HG02588 (cell line): ENCODE results near the gene ELSPBP1.
"Not testable (repeated sequence)": the region's sequence is repeated elsewhere in the genome, so short reads cannot be mapped to it uniquely, and the experiment has no call there.

Experiments
- ATAC-seq: cut with Tn5 transposase; IDR thresholded peaks from one replicate; pipeline ENCODE4 v1.9.1; 2021; ENCODE audit warnings: mild to moderate bottlenecking, moderate library complexity; ENCODE audit not compliant: unreplicated experiment

The ELSPBP1 gene

DNA sequence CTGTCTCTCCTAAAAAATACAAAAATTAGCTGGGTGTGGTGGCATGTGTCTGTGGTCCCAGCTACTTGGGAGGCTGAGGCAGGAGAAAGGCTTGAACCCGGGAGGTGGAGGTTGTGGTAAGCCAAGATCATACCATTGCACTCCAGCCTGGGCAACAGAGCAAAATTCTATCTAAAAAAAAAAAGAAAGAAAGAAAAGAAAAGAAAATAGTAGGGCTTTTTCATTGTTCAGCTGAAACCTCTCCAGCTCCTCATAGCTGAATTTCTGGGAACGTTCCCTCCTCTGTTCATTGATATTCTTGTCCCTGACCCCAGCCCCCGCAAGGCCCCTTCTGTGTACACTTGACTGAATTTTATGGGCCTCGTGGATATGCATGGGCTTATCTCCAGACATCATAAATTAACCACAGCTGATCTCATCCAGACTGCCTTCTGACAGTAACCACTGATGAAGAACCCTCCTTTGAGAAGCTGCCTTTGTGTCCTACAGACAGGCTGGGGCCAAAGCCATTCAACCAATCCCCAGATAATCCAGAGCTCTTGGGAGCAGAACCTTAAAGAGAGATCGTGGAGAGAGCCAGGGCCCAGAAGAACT, at the start of gene ELSPBP1:
Gene ELSPBP1, plus strand, starts transcription at position 424 of the 594 bp plus-strand sequence. CDS start 14,036 bp downstream, outside the sequence.
- no peak for ATAC-seq

DNA sequence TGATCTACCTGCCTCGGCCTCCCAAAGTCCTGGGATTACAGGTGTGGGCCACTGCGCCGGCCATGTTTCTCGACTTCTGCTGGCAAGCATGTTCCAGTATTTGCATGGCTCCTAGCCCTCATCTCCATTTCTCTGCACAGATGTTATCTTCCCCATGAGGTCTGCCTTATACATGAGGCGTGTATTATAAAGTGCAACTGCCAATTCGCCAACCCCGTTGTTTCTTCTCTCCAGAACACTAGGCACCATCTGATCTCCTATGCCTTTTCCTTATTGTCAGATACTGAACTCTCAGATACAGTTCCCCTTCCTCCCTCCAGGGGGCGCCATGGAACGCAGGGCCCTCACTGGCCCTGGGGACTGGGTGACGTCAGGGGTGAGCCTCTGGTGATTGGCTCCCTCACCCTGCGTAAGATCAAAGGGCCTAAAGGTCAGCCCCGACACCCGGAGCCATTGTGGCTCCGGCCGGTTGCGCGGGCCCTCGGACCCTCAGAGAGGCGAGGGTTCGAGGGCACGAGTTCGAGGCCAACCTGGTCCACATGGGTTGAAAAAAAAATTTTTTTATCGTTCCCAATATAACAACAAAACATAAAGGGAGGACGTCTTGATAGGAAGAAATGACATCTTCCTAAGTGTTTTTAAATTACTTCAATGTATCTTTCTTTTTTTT, 44.4 kb upstream of the ELSPBP1 start:
- ATAC-seq = not testable (repeated sequence)

DNA sequence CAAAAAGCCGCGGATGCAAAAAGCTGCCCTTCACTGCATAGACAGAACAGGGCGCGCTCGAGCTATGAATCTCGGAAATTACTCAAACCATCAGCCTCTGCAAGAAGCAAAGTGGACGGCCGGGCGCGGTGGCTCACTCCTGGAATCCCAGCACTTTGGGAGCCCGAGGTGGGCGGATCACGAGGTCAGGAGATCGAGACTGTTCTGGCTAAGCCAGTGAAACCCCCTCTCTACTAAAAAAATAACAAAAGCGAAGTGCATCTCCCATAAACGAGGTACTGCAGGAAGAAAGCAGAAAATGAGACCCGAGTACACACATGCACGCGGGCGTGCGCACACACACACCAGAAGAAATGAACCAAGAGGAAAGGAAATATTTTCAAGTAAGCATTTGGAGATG, 42.3 kb upstream of the ELSPBP1 start:
- not testable (repeated sequence) for ATAC-seq

DNA sequence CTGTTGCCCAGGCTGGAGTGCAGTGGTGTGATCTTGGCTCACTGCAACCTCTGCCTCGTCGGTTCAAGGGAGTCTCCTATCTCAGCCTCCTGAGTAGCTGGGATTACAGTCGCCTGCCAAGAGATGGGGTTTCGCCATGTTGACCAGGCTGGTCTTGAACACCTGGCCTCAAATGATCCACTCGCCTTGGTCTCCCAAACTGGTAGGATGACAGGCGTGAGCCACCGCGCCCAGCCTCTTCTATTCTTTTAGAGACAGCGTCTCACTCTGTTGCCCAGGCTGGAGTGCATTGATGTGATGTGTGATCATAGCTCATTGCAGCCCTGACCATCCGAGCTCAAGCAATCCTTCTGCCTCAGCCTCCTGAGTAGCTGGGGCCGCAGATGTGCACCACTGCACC, 38.5 kb upstream of the ELSPBP1 start:
- not testable (repeated sequence) for ATAC-seq

DNA sequence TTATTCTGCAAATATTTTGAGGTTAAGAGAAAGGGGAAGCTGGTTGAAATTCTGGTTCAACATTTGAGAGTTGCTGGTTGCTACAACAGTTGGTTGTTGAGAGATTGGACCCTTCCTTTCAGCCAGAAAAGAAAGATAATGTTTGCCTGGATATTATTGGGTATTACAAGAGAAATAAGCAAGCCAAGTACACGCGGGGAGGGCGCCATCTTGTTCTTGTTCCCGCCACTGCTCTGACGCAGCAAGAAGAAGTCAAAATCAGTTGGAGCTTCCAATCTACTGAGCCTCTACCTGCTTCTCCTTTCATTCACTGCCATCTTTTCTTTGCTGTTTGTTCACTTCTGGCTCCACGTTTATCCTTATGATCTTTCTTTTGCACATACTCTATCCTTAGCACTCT, 20.9 kb upstream of the ELSPBP1 start:
- ATAC-seq = no peak

DNA sequence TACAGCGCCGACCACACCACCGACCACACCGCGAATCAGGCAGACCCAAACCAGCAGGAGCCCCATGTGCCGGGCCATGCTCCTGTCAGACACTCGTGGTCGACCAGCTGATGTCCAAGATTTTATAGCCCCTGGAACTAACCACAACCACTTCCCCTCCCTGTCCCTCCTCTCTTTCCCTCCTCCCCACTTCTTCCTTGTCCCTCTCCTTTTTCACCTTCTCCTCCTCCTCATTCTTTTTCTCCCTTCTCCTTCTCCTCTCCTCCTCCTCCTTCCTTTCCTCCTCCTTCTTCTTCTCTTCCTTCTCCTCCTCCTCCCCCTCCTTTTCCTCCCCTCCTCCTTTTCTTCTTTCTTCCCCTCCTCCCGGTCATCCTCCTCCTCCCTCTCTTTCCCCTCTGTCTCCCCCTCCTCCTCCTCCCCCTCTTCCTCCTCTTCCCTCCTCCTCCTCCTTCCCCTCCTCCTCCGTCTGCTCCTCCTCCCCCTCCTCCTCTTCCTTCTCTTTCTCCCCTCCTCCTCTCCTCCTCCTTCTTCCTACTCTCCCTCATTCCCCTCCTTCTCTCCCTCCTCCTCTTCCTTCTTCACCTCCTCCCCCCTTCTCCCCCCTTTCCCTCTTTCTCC, 3.1 kb upstream of the ELSPBP1 start:
- no peak for ATAC-seq

DNA sequence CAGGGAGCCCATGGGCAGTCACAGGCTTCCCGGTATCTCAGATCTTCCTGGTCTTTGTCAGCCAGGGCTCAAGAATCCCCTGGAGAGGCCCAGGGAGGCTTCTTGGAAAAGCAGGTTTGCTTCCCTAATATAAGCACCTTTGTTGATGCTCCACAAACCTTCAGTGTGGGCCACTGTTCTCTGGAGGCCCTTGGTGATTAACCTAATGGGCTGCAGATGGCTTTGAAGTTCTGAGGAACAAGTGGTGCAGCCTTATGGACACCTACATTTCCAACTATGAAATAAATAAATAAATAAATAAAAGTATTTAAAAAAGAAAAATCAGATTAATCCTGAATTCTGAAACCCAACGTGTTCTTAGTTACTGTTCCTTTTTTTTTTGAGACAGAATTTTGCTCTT, 2.4 kb upstream of the ELSPBP1 start, which contains the start of gene BSPH1:
Gene BSPH1, minus strand, starts transcription at position 101 of the 400 bp plus-strand sequence. Its CDS starts 89 bp downstream, at position 12.
- no peak for ATAC-seq

DNA sequence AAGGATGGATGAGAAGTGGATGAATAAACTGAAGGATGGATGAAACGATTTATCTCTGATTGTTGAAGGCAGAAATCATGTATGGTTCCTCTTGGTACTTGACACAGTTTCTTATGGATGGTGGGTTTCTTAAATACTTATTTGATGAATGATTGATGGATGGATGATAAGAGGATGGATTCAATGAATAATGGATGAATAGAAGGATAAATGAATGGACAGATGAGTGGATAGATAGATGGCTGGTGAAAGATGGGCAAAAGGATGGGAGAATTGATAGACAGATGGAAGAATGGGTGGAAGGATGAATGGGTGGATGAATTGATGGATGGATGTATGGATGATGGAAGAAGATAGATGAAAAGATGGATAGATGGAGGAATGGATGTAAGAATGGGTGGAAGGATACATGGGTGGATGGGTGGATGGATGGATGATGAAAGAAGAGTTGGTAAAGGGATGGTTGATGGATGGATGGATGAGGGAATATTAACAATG, 1.8 kb downstream of the ELSPBP1 start:
- ATAC-seq = no peak

DNA sequence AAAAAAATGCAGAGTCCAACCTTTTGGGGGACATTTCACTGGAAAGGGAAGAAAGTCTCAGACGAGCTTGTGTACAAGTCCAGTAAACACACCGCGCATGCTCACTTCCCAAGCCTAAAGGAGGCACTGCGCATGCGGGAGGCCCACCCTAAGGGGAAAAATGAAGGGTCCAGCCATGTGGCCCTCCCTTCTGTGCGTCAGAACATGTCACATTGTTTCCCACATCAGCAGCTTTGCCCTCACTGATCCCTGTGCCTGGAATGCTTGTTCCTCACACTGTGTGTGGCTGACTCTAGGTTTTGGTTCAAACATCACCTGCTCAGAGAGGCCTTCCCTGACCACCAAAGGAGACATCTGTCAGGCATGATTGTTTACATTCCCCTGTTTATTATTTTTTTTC, 4.4 kb downstream of the ELSPBP1 start:
- no peak for ATAC-seq

DNA sequence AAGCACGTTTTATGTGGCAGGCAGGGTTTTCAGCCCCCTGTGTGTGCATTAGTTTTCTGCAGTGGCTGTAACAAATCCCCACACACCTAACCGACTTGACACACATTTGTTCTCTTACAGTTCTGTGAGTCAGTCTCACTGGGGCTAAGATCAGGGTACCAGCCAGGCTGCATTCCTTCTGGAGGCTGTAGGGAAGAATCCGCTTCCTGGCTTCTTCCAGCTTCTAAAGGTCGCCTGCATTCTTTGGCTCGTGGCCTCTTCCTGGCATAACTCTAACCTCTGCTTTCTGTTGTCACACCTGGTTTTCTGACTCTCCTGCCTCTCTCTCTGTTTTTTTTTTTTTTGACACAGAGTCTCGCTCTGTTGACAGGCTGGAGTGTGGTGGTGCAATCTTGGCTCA, 6.4 kb downstream of the ELSPBP1 start:
- no peak for ATAC-seq

DNA sequence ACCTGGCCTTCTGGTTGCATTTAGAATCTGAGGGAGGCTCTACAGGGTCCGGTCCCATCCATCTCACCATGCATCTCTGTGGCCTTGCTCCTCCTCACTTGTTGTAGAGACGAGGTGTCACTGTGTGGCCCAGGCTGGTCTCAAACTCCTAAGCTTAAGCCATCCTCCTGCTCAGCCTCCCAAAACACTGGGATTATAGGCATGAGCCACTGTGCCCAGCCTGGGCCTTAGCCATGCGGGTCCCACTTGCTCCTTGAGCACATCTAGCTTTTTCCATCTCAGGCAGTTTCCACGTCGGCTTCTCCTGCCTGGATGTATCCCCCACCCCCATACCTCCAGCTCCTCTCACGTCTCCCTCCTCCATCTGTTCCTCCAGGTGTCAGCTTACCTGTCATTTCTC, 9.8 kb downstream of the ELSPBP1 start:
- ATAC-seq = no peak

DNA sequence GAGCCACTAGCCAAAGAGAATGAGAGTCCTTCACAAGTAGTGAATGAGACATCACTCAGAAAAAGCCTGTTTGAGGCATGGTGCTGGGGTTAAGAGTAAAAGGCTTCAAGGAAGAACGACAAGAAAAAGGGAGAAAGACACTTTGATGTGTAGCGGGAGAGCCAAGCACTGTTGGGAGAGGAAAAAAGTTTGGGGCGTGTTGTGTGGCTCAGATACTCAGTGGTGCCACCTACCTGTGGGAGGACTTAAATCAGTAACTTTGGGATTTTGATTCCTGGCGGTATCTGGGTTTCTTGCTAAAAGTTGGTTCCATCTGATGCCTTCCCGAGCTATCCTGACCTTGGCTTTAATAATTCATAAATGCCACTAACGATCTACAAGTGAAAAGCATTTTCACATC, 12.3 kb downstream of the ELSPBP1 start:
- ATAC-seq = no peak

DNA sequence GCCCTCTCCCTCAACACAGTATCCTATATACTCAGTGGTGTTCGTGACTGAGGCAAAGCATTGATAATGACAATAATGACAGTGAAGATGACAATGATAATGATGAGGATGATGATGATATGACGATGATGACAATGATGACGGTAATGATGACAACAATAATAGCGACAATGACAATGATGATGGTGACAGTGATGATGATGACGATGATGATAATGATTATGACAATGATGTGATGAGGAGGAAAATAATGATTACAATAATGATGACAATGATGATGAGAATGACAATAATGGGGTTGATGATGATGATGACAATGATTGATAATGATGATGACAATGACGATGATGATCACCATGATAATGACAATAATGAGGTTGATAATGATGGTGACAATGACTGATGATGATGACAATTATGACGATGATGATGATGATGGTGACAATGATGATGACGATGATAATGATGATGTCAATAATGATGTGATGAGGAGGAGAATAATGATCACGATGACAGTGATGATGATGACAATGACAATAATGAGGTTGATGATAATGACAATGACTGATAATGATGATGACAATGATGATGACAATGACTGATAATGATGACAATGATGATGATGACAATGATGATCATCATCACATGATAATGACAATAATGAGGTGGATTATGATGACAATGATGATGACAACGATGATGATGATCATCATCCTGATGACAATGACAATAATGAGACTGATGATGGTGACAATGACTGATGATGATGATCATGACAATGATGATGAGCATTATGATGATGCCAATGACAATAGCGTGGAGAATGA, 16.7 kb downstream of the ELSPBP1 start:
- no peak for ATAC-seq

DNA sequence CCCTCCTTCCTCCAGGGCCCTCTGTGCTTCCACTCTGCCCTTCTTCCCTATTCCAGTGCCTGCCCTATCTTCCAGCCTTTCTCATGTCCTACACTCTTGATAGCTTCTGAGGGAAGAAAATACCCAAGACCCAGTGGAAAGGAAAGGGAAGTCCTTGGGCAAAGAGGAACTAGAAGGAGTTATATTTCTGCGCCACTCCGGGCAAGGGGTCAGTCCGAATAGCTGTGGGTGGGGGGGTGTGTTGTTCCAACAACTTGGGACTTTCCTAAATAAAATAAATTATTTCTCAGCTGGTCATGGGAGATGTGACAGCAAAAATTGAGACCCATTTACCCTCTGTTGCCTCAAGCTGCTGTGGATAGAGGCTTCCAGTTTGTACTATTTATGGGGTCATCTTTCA, 26.3 kb downstream of the ELSPBP1 start:
- no peak for ATAC-seq

DNA sequence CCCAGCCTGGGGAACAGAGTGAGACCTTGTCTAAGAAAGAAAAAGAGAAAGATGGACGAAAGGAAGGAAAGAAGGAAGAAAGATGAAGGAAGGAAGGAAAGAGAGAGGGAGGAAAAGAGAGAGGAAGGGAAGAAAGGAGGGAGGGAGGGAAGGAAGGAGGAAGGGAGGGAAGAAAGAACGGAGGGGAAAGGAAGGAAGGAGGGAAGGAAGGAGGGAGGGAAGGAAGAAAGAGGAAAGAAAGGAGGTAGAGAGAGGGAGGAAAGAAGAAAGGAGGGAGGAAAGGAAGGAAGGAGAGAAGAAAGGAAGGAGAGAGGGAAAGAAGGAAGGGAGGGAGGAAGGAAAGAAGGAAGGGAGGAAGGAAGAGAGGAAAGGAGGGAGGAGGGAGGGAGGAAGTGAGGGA, 28.6 kb downstream of the ELSPBP1 start:
- no peak for ATAC-seq

DNA sequence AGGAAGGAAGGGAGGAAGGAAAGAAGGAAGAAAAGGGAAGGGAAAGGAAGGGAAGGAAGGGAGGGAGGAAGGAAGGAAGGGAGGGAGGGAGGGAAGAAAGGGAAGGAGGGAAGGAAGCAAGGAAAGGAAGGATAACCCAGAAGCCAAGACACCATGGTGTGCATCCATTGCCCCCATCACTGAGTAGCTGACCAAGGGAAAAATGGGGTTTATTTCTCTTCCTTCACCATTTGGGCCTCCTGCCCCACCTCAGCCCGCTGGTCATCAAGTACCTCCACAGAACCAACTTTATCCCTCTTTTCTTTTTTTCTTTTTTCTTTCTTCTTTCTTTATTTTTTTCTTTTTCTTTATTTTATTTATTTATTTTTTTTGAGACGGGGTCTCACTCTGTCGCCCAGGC, 29.1 kb downstream of the ELSPBP1 start:
- no peak for ATAC-seq

DNA sequence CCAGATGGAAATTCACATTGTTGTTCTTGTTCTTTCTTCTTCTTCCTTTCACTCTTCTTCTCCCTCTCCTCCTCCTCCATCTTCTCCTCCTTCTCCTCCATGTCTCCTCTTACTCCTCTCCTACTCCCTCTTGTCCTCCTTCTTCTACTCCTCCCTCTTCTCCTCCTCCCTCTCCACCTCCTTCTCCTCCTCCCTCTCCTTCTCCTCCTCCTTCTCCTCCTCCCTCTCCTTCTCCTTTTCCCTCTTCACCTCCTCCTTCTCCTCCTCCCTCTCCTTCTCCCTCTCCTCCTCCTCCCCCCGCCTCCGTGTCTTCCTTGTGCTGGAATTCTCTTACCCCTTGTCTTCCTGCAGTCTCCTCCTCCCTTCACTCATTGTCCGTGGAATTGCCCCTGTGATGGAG, 31.0 kb downstream of the ELSPBP1 start:
- no peak for ATAC-seq

DNA sequence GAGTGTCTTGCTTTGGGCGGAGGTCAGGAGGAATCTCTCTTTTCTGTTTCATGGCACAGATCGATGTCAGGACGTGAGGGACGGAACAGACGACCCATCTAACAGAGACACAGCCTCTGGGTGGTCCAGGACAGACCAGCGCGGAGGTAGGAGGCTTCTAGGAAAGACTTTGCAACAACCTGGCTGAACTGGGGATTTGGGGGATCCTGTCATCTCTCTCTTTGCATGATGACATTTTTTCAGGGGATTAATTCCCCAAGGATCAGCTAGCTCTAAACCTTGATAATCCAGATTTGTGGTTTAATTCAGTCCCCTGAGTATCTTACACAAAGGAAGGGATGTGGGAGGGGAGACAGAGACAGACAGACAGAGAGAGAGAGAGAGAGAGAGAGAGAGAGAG, 35.0 kb downstream of the ELSPBP1 start:
- ATAC-seq = no peak

DNA sequence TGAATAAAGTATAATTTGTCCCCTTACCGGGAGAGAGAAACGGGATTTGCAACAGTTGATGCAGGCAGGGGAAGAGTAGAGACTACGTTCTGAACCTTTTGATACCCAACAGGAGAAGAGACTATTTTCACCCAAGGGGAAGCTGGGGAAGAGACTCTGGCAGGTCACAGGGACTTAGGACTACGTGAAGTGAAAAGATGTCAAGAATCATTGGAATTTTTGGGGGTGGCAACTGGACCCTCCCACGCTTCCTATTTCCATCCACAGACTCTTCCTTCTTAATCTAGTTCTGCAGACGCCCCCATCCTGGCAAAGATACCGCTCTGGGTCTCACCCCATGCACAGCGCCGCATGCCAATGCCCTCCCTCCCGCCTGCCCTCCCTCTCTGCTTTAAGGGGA, 35.6 kb downstream of the ELSPBP1 start:
- no peak for ATAC-seq

DNA sequence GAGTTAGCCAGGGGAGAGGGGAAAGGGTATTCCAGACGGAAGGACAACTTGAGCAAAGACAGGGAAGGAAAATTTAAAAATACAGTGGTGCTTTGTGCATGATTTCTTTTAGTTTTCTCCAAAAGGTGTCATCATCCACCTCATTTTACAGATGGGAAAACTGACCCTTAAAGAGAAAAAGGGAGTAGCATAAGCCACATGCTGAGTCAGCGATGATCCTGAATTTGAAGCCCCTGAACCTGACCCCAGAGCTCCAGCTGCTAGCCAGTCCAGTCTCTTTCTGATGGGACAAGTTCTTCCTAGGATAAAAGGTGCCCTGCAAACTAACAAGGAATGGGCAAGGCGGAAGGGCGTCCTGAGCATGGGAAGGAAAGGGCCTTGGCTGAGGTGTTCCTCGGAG, 39.2 kb downstream of the ELSPBP1 start:
- ATAC-seq = no peak

DNA sequence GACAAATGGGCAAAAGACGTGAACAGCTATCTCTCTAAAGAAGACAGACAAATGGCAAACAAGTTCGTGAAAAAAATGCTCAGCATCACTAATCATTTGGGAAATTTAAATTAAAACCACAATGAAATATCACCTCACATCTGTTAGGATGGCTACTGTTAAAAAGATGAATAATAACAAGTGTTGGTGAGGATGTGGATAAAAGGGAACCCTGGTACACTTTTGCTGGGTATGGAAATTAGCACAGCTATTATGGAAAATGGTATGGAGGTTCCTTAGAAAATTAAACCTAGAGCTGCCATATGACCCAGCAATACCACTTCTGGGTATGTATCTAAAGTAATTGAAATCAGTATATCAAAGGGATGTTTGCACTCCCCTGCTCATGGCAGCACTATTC, 42.3 kb downstream of the ELSPBP1 start:
- no peak for ATAC-seq
